ENCODE measurements around the gene SUMO4. TPM values are rescaled to one million over a fixed set of nuclear protein-coding genes. Genes with fewer than 3 reads are reported as not detected.

The SUMO4 gene
- 0.67 TPM in 1 of 2 replicates, not detected in the other for total RNA-seq

DNA sequence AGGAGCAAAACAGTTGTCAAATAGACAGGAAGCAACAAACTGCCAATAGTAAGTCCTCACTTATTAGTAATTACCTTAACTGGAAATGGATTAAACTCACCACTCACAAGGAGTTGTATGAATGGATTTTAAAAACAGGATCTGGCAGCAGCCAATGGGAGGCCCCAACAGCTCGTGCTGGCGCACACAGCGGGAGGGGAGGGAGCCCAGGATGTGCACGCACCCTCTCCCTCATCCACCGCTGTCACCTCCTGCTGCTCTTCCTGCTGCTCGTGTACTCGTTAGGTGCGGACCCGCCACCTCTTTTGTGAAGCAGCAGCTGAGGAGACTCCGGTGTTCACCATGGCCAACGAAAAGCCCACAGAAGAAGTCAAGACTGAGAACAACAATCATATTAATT lies at the start of gene SUMO4:
Gene SUMO4 (plus strand): TSS at position 213 of the 400 bp plus-strand sequence. CDS start 130 bp downstream, at position 343.

Other genes with a start within 250 kb of the SUMO4 start
- gene TAB2, start 82.5 kb upstream of the SUMO4 start, total RNA-seq: 13.8 and 15.5 TPM in 2 replicates
- under 0.01 and 0.17 TPM in 2 replicates for gene ZC3H12D, start 84.8 kb downstream of the SUMO4 start, total RNA-seq
- 12.6 and 19.5 TPM in 2 replicates for gene PPIL4, start 145.8 kb downstream of the SUMO4 start, total RNA-seq
- 21.4 and 25.2 TPM in 2 replicates for gene GINM1, start 166.1 kb downstream of the SUMO4 start, total RNA-seq
- gene KATNA1, start 248.5 kb downstream of the SUMO4 start, total RNA-seq: 17.2 and 17.8 TPM in 2 replicates

Measured in bronchus fibroblast of lung (primary cell).